Mucosa of gallbladder (tissue), 1 donor: ENCODE measurements around the gene GNB3. TPM values are rescaled to one million over a fixed set of nuclear protein-coding genes. Genes with fewer than 3 reads are reported as not detected.
"Not testable (repeated sequence)": the region's sequence is repeated elsewhere in the genome, so short reads cannot be mapped to it uniquely, and the experiment has no call there.

Experiments
- DNase-seq: peaks from one replicate; pipeline ENCODE4 v3.0.0-alpha.2; 2020; ENCODE audit warnings: low spot score
- total RNA-seq: library from RNA; stranded (reverse); gene quantifications from one replicate; pipeline ENCODE4 v1.2.1, GENCODE V29; 2021
- donor health status: DM: no; HTN: no; CAD: no.

GNB3 gene
- total RNA-seq, 1 donor from 2014 or later = 3.3 TPM

DNA sequence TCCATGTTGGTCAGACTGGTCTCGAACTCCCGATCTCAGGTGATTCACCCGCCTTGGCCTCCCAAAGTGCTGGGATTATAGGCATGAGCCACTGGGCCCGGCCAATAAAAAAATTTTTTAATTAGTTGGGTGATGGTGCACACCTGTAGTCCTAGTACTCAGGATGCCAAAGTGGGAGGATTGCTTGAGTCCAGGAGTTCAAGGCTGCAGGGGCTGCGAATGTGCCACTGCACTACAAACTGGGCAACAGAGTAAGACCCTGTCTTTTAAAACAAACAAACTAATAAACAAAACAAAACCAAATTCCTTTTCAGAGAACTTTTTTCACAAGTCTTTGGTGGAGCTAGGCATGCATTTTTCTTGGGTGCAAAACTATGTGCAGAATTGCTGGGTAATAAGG, 42.5 kb downstream of the GNB3 start:
- no peak for DNase-seq

DNA sequence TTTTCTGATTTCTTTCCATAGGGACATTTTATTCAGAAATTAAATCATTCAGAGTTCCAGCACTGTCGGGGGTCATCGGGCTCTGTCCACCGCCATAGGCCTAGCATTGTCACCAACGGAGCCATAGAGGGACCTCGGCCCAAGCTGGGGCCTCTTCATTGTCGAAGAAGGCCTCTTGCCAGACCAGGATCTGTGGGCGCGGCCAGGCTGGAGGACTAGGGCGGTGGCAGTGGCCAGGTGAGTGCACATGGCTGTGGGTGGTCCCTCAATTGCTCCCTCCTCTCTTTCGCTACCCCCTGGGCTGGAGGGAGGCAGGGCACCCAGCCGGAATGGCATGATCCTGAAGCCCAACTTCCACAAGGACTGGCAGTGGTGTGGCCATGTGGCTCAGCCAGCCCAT, 43.0 kb downstream of the GNB3 start:
- no peak for DNase-seq

DNA sequence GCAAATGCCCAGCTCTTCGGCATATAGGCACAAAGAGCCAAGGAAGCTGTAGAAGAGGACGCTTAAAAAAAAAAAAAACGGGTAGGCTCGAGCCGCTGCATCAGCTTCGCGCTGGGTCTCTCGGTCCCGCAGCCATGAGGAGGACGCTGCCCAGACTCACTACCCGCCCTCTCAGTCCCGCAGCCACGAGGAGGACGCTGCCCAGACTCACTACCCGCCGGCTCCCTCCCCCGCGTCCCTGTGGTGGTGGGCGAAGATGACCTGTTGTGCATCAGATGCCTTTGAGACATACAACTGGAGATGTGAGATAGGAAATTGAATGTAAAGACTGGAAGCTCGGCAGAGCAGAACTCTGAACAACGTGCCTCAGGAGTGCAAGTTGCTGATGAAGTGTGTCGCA, 43.8 kb downstream of the GNB3 start:
- no peak for DNase-seq

DNA sequence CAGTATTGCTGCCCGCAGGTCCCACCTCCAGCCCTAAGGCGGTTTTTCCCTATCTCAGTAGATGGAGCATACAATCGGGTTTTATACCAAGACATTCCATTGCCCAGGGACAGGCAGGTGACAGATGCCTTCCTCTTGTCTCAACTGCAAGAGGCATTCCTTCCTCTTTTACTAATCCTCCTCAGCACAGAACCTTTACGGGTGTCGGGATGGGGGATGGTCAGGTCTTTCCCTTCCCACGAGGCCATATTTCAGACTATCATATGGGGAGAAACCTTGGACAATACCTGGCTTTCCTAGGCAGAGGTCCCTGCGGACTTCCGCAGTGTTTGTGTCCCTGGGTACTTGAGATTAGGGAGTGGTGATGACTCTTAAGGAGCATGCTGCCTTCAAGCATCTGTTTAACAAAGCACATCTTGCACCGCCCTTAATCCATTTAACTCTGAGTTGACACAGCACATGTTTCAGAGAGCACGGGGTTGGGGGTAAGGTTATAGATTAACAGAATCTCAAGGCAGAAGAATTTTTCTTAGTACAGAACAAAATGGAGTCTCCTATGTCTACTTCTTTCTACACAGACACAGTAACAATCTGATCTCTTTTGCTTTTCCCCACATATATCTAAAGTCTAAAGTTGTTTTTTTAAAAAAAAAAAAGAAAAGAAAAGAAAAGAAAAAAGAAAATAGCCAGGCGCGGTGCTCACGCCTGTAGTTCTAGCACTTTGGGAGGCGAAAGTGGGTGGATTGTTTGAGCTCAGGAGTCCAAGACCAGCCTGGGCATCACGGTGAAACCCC, 45.7 kb downstream of the GNB3 start:
- DNase-seq = not testable (repeated sequence)

DNA sequence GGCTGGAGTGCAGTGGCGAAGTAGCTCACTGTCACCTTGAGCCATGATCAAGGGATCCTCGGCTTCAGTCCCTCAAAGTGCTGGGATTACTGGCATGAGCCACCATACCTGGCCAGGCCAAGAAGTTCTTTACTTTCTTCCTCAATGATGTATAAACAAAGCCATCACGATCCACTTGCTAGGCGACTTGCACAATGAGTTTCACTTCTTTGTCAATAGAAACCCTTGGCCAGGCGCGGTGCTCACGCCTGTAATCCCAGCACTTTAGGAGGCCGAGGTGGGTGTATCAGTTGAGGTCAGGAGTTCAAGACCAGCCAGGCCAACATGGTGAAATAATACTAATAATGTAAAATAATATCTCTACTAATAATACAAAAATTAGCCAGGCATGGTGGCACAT, 46.7 kb downstream of the GNB3 start:
- no peak for DNase-seq

DNA sequence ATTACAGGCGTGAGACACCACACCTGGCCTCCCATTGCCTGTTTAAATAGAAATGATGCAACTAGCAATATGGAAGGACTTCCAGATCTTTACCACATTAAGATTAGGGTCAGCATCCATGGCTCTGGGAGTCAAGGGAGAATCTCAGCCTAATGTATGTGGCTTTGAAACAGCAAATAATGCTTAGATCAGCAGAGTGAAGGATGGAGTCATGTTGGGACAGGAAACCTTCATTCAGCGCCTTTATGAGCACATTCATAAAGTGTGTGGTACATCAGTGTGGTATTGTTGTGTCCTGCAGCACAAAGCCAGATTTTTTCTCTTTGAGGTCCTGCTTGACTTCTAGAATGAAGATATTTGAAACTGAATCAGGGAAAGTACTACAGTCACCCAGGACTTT, 47.6 kb downstream of the GNB3 start:
- no peak for DNase-seq

DNA sequence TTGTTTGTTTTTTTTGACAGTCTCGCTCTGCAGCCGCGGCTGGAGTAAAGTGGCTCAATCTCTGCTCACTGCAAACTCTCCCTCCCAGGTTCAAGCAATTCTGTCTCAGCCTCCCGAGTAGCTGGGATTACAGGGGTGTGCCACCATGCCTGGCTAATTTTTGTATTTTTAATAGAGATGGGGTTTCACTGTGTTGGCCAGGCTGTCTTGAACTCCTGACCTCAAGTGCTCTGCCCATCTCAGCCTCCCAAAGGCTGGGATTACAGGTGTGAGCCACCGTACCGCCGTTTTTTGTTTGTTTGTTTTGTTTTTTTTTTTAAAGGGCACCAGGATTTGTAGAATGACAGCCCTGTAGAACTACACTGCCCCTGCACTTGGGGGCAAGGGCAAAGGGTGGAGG, 48.1 kb downstream of the GNB3 start:
- not testable (repeated sequence) for DNase-seq

DNA sequence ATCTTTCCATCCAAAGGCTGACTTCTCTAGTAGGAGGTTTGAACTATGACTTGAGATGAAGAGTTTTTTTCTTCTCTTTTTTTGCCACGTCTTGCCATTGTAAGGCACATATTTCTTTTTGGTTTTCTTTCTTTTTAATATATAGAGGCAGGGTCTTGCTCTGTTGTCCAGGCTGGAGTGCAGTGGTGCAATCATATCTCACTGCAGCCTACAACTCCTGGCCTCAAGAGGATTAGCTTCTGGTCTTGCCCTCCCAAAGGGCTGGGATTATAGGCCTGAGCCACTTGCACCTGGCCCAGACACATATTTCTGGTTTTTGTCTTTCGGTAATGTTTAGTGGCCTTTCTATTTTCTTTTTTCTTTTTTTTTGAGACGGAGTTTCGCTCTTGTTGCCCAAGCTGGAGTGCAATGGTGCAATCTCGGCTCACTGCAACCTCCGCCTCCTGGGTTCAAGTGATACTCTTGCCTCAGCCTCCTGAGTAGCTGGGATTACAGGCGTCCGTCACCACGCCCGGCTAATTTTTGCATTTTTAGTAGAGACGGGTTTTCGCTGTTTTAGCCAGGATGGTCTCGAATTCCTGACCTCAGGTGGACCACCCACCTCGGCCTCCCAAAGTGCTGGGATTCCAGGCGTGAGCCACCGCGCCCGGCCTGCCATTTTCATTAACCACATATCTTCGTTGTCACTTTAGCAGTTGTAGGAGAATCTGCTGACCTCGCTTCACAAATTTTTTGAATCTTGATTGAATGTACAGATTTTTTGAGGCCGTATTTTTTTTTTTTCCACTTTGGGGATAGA, 49.2 kb downstream of the GNB3 start:
- not testable (repeated sequence) for DNase-seq

DNA sequence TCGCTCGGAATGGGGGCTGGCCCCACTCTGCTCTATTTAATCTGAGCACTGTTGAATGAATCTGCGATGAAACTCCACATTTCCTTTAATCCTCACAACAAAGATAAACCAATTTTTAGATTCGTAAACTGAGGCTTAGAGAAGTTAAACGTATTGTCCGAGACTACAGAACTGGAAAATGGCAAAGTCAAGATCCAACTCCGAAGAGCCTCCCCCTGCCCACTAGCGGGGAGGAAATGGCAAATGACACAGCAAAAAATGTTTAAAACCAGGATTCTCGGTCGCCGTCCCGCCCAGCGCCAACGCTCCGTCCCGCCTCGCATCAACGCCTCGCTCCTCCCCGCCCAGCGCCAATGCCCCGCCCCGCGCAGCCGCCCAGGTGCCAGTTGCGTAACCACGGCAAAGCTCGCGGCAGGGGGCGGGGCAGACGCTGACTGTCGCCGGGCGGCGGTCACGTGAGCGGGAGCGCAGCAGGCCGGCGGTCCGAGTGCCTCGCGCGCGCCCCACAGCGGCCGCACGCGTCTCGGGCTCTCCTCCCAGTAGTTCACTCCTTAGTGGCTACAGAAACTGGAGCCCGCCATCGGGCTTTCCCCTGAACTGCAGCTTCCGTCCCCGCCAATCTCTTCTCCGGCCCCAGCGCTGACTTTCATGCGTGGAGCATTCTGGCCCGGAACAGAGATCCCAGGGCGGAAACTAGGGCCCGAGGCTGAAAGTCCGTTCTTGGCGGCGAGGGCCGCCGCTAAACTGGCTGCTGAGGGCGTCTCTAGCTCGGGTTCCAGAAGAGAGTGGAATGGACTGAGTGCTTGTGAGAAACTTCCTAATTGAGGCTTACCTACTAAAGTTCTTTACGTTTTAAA, 50.3 kb downstream of the GNB3 start:
- DNase-seq = peak; percentile 98

DNA sequence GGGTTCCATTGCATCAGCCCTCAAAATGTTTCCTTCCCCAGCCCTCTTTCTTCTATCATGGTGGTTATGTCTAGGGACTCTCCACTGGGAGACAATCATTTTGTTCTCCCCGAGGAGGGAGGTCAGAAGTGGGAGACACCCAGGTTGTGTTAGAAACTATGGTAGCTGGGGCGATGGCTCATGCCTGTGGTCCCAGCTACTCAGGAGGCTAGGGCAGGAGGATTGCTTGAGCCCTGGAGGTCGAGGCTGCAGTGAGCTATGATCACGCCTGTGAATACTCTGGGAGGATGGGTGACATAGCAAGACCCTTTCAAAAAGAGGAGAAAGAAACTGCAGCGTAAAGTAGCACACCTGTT, 50.9 kb downstream of the GNB3 start:
- DNase-seq = no peak

DNA sequence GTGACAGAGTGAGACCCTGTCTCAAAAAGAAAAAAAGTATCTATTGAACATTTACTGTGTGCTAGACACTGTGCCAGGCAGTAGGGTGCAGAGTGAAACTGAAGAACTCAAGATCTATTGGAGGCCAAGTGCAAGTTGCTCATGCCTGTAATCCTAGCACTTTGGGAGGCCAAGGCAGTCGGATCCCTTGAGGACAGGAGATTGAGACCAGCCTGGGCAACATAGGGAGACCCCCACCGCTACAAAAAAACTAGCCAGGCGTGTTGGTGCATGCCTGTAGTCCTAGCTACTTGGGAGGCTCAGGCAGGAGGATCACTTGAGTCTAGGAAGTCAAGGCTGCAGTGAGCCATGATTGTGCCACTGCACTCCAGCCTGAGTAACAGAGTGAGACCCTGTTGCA, 52.0 kb downstream of the GNB3 start:
- DNase-seq = not testable (repeated sequence)

DNA sequence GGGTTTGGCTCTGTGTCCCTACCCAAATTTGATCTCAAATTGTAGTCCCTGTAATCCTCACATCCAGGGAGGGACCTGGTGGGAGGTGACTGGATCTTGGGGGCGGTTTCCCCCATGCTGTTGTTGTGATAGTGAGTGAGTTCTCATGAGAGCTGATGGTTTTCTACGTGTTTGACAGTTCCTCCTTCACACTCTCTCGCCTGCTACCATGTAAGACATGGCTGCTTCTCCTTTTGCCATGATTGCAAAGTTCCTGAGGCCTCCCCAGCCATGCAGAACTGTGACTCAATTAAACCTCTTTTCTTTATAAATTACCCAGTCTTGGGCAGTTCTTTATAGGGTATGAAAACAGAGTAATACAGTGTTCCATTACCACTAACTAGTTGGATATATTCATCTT, 53.6 kb downstream of the GNB3 start:
- DNase-seq = no peak

Other genes with a start within 250 kb of the GNB3 start
- 220 TPM for gene CHD4, start 233.5 kb upstream of the GNB3 start, total RNA-seq
- 15.0 TPM for gene LPAR5, start 205.0 kb upstream of the GNB3 start, total RNA-seq
- gene ACRBP, start 193.5 kb upstream of the GNB3 start, total RNA-seq = 9.8 TPM
- gene ING4, start 177.8 kb upstream of the GNB3 start, total RNA-seq = 58.0 TPM
- 60.6 TPM for gene ZNF384, start 151.6 kb upstream of the GNB3 start, total RNA-seq
- 5.0 TPM for gene PIANP, start 140.1 kb upstream of the GNB3 start, total RNA-seq
- gene COPS7A, start 116.9 kb upstream of the GNB3 start, total RNA-seq = 61.4 TPM
- gene MLF2, start 87.8 kb upstream of the GNB3 start, total RNA-seq = 175 TPM
- gene PTMS, start 74.6 kb upstream of the GNB3 start, total RNA-seq = 293 TPM
- 1.4 TPM for gene LAG3, start 68.4 kb upstream of the GNB3 start, total RNA-seq
- gene CD4, start 51.4 kb upstream of the GNB3 start, total RNA-seq = 32.1 TPM
- gene GPR162, start 19.1 kb upstream of the GNB3 start, total RNA-seq = 12.3 TPM
- 28.1 TPM for gene P3H3, start 12.5 kb upstream of the GNB3 start, total RNA-seq
- gene CDCA3, start 10.4 kb downstream of the GNB3 start, total RNA-seq = 2.2 TPM
- 98.4 TPM for gene USP5, start 11.2 kb downstream of the GNB3 start, total RNA-seq
- gene TPI1, start 26.6 kb downstream of the GNB3 start, total RNA-seq = 610 TPM
- gene SPSB2, start 32.4 kb downstream of the GNB3 start, total RNA-seq = 33.7 TPM
- 13.1 TPM for gene LRRC23, start 63.9 kb downstream of the GNB3 start, total RNA-seq
- gene ENO2, start 73.7 kb downstream of the GNB3 start, total RNA-seq = 30.5 TPM
- gene ATN1, start 87.0 kb downstream of the GNB3 start, total RNA-seq = 153 TPM
- gene RNU7-1, start 102.9 kb downstream of the GNB3 start, total RNA-seq = not detected
- 265 TPM for gene C12orf57, start 103.1 kb downstream of the GNB3 start, total RNA-seq
- 66.4 TPM for gene PTPN6, start 110.4 kb downstream of the GNB3 start, total RNA-seq
- gene PHB2, start 129.7 kb downstream of the GNB3 start, total RNA-seq = 141 TPM
- 31.8 TPM for gene EMG1, start 130.0 kb downstream of the GNB3 start, total RNA-seq
- 26.6 TPM for gene LPCAT3, start 177.6 kb downstream of the GNB3 start, total RNA-seq
- gene C1S, start 219.8 kb downstream of the GNB3 start, total RNA-seq = 319 TPM